Suppressor macrophage treated with lipopolysaccharide for 1 hour (primary cell): ENCODE results near the gene PDGFC.
A peak's percentile ranks its signal among the peaks of the same experiment; 100 is the strongest.

Source experiments
- DNase-seq, 3 donors: peaks; one replicate each; pipeline ENCODE4 v3.0.0-alpha.2; 2020 to 2022

PDGFC gene

DNA sequence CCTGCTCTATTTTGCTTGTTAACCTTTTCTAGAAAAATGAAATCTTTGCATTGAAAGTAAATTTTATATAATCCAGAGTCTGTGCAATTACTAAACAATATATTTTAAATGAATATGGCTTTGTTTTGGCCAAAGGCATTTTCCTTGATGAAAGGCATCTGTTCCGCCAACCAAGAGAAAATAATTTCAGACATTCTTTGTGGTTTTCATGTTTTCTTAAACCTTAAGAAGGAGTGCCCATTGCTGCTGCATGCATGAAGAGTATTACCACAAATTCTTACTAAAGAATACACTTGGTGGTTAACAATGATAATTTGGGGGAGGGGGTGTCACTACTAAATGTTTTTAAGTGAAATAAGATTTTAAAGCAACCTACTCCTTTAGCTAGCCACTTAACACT lies 2.7 kb upstream of the PDGFC start:
- DNase-seq: no peak

DNA sequence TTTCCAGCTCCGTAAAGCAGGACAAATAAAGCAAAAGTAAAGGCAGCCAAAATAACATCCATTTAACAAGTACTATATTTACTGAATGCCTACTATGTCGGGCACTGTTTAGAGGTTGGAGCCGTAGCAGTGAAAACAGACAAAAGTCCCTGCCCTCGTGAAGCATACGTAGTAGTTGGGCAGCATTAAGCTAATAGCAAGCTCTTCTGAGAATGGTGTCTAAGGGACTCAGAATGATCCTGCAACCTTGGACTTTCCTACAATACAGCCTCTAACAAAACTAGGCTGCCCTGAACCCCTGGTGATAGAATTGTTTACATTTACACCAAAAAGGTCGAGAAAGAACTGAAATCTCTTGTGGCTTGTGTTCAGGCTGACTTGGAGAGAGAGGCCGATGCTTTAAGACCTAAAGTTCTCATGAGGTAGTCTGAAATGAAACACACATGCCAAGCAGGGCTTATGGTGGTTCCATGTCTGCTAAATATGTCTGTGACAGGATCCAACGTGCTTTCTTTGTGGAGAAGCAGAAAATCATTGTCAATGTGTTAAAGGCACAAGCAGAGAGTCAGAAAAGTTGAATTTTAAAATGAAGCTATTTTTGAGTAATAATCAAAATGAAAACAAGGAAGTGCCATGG lies 898 bp upstream of the PDGFC start:
- DNase-seq: peak; percentile 73 to 84 (median 81)

DNA sequence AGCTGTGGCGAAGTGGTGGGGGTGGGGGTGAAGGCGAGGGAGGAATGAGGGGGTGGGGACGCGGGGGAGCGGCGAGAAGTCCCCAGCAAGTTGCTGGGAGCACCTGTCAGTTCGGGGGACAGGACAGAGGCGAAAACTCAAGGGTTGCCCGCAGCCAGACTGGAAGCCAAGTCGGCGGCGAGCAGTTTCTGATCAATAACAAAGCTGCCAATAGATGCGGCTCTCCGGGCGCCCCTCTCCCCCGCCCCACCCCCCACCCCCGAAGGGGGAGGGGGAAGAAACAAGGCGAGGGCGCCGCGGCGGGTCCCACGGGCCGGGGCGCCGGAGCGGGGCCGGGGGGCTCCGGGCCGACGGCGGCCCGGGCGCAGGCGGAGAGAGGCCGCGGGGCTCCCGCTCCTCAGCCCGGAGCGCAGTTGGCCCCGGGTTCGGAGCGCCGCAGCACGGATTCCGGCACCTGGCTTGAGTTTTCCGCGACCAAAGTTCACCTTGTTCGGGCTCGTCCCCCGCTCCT lies 379 bp downstream of the PDGFC start:
- no peak for DNase-seq

DNA sequence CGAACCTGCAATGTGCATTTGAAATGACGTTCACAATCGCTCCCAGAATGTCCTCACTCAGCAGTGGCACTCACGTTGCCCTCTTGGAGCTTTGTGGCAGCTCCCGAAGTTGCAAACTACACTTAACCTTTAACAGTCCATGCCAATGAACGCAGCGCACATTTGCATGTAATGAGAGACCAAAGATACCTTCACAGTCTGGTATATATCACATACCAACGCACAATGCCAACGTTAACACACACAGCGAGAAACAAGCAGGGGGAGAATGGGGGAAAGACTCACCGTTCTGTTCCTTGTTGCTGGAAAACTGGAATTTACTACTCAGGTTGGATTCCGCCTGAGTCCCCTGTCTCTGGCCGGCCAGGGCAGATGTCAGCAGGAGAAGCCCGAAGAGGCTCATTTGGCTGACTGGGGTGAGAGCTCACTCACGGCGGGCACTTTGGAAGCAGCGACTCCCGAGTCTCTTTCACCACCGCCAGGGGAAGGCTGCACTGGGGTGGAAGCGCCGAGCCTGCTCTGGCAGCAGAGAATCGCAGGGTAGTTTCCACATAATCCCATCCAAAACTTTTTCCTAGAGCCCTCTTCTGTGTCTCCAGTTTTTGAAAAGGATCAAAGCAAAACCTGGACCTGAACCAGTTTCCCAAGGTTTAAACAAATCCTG lies 966 bp downstream of the PDGFC start:
- DNase-seq: peak; percentile 78 to 87 (median 81)

DNA sequence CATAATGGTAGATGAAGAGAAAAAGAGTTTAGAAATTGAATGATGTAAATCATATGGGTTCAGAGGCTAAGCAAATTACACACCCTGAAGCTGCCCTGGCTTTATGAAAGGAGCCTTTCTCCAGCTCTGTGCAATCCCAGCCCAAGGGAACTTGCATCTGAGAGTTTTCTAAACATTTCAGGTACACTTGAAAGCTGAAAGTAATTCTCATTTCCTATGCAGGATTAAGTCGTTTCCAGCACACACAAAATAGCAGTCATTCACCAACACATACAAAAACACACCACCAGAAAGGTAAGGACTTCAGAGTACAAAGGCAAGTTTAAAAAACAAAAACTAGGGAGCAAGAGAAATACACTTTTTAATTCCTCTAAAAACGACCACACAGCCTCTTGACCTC lies 1.7 kb downstream of the PDGFC start:
- DNase-seq: peak in 1 of 3 donors; percentile 8

DNA sequence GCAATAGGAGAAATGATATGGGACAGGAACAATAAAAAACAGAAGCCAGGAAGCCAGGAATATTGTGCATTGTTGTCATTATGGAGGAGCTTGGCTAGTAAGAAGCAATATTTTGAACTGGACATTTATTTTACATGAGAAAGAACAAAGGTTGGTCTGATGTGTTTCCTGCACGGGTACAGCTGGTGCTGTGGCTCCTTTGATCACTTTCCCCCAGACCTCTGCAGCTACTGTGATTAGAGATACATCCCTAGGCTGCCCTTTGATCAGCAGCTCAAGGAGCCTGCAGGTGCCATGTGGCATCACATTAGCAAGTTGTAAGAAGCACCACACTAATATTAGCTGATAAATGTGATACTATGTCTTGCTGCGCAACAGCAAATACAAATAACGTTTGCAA lies 2.5 kb downstream of the PDGFC start:
- DNase-seq: no peak

DNA sequence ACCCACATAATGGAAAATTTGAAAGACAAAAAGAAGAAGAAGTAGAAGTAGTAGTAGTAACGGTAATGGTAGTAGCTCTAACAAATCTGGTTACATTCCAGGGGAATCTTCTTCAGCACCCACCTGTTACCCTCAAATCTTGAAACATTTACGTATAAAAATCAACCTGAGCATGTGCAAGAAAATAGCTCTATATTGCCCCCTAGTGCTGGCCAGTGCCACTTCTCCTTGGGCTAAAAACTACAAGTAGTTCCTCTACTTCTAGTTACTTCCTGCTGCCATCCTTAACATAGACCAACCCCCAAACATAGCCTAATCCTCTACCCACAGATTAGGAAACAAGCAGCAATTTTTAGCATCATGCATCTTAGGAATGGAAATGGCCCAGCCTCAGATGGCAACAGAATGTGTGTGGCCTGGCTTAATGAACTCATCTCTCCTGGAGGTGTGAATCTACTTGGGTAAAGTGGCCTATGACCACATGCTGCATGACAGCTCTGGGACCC lies 3.1 kb downstream of the PDGFC start:
- DNase-seq: peak; percentile 85 to 87 (median 86)

DNA sequence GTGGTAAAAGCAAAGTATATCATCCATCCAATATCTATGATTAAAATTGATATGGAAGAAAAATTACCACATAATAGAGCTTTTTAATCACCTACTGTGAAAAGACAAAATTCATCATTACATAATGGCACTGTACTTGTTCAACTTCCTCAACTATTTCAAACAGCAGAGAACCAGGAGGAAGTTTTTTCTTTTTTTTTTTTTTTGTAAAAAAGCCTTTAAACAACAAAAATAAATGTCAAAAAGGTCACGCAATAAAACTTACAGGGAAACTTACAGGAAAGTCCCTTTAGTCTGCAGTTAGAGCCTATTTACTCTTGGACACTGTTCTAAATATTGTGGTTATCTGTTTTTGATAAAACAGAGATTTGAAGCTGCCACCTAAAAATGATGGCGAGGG lies 4.8 kb downstream of the PDGFC start:
- peak; percentile 39 to 88 (median 86) for DNase-seq

DNA sequence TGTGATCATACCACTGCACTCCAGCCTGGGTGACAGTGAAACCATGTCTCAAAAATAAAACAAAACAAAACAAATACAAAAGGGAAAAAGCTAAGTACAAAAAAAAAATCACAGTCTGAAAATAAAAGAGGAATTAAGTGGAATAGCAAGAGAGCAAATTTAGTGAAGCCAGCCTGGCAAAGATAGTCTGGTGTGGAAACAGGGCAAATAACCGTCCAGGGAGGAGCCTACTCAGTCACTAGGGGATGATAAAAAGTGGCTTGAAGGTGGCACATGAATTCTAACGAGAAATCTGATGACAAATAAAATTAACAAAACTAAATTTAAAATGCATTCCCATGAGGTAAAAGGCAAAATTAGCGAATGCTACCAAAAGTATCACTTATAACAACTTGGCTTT lies 8.2 kb downstream of the PDGFC start:
- no peak for DNase-seq

DNA sequence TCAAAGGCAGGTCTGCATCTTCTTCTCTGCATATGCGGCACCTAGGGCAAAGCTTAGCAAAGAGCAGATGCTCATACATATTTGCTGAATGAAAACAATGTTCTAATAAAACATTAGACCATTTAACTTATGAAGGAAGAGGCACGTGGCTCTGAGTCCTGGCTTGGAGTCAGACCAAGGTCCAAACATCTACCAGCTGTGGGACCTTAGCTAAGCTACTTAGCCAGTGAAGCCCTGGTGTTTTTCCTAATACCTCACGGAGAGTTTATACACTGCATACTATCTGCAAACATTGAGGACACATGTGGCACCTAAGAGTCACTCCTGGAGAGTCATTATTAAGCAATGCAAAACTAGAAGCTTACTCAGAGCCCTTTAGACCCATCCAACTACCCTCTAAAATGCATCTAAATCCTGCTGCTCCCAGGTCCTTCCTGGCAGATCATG lies 9.0 kb downstream of the PDGFC start:
- no peak for DNase-seq

DNA sequence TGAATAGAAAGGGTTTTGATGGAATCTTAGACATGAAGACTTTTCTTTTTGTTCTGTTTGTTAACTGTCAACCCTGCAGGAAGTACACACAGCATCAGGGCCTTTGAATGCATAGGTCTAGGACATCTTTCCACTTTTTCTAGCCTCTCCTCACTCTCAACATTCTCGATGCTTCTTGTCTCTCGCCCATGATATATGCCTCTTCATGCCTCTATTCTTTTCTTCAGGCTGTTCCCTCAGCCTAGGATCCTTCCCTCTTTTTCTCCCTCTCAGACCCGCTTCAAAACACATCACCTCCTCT lies 9.6 kb downstream of the PDGFC start:
- no peak for DNase-seq

DNA sequence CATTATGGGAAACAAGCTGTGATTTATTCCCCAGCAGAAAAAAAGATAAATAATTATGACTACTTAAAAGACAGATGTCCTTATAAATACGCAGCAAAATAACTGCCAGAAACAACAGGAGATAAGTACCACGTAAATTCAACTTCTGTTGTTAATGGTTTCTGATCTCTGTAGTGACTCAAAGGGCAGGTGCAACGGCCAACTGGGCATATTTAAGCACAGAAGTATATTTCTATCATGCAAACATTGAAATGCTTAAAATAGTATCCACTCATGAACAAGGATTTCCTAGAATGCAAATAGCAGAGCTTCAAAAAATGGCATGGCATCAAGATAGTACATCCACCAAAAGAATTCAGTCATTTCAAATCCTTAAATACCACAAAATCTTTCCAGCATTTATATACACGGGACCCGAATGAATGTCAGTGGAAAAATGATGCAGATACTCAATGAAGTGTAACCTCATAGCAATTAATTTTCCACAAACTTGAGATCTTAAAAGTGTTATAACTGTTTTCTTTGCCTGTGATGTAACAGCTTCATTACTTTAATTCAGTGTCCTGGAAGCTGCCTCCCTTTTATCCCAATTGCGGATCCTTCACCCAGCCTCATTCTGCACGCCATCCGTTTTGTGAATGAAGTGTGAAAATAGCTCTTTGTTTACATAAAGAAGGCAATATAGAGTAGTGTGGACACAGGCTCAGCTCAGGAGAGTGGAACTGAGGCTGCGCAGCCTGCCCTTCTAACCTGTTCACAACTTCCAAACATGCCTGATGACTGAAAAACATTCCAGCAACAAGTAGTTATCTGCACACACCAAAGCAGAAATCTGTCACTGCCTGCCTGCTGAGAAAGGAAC lies 10.2 kb downstream of the PDGFC start:
- DNase-seq: no peak

DNA sequence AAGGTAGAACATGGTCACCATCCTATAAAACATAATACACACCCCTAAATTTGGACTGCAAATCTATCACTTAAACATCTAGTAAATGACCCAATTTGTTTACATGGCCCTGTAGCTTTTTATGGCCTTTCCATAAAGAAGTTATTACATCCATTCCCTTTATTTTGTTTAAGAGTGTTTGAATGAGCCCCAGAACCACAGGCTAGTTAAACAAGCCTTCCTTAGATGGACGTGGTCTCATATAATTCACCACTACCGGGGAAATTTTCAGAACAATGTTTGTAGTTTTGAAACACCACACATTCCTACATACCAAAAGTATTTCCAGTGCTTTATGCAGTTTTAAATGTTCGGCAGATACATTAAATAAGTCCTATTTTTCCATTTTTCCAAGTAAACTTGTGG lies 12.3 kb downstream of the PDGFC start:
- DNase-seq: no peak

DNA sequence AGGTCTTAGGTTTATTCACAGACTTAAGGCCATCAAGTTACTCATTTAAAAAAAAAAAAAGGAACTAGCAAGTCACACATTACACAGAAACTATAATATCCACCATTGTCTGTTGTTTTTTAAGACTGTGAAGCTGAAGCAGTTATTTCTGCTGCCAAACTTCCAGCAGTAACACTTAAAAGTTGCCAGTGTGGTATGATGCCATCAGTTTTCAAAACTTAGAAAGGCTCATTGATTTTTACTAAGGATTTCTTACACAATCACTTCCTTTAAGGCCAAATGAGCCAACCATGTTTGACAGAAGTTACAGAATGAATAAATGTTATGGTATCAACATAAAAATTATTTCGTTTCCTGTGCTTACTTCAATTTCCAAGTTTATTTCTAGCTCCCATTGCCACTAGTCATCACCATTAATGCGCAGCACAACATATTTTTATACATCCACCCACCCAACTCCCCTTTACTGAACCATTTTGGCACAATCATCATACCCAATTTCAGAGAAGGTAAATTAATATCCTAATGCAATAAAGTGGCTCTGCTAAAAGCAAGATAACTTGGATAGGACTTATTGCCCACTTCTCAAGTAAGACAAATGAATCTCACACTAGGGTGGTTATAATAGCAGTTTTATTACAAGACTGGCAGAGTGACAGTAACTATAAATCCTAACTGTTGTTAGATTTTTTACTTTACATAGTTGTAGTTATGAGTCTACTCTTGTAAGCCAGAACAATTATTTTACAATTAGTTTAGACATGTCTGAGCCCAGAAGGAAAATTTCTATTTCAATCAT lies 13.1 kb downstream of the PDGFC start:
- peak in 2 of 3 donors; percentile 4 to 53 for DNase-seq

DNA sequence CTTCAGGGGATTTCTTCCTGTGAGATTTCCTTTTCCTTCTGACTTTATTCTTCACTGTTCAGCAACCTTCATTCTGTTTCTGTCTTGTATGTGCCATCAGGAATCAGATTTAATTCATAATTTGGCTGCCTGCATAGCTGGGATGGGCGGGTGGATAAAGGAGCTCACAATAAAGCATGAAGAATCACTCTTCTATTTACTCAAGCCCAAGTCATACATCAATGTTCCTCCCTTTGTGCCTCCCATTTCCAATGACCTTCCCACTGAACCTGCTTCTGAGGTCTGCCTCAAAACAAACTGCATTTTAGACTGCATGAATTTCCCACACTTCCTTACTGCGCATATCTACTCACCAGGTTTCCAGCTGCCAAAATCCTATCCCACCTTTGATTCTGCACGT lies 14.0 kb downstream of the PDGFC start:
- DNase-seq: no peak

DNA sequence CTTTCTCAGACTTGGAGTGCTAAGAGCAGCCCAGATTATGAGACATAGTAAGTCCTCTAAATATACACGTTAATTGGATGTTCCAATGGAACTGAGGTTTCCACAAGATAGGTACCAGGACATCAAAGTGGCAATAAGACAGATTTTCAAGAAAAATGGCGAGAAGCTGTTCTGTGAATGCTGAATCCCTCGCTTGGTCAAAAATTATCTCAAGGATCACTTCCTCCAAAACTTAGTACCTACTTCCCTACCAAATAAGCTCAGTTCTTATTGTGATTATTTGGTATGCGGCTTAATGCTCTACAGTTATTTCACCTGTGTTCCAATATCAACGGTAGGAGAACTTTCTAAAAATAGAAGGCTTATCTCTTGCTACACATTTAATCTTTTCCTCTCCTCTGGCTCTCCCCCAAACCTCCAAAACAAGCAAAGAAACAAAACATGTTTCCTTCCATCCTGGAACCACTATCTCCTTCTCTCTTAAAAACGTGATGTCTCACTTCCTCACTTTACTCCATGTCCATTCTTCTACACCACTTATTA lies 14.7 kb downstream of the PDGFC start:
- no peak for DNase-seq

DNA sequence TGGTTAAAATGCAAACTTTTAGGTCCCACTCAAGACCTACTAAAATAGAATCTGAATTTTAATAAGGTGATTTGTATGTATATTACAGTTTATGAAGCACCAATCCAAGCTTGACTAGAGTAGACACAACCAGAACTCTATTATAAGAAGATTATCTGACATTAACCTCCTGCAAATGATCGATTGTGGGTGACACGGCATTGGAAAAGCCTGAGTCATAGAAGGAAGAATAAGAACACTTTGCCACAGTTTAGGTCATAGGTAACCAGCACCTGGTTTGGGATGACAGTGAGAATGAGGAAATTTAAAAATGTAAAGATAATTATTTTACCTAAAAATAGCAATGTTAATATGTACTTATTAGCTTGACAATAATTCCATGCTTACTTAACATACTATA lies 15.2 kb downstream of the PDGFC start:
- no peak for DNase-seq

DNA sequence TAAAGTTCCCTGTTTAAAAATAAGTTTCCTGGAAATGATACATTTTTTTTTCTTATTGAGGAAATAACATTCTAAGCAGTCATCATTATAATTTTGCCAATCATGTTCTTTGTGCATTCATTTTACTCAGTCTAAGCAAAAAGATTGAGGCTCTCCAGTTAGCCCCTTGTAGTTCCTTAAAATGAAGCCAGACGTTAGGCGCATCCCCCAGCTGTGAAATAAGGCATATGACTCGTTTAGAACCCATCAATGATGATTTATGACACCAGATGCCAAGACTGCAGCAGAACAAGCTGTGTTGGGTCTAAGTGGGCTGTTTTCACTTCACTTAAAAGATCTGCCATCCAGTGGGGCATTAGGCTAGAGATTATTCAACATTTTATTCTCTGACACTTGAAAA lies 17.0 kb downstream of the PDGFC start:
- peak; percentile 56 to 78 (median 66) for DNase-seq

DNA sequence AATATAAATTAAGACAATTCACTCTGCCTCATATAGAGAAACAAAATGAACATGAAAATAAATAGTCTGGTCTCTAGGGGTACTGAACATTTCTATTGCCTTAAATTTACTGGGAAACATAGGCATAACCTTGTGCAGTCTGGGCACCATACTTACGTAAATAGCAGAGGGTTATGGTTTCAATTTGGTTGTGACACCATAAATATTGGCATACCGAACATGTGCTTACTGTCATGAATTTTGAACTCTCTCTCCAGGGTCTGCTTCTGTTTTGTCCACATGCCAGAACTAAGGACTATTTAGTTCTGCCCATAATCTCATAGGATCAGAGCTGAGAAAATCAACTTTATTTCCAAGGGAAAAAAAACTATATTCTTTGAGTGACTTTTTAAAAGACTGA lies 17.6 kb downstream of the PDGFC start:
- DNase-seq: no peak

DNA sequence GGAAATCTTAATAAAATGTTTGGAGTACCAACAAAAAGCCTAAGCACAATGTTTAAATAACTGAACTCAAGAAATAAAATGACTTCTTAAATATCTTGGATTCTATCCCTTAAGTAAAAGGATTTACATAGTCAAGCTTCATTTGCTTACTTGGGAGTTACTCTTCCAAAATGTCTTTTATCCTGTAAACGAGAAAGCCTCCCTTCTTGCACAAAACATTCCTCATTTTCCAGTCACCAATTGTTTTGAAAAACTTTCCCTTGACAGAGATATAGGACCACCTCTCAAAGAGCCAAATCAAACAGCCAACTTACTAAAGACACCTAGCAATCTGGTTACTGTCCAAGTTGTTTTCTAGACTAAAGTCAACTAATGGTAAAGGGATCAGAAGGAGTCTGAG lies 18.6 kb downstream of the PDGFC start:
- DNase-seq: no peak

DNA sequence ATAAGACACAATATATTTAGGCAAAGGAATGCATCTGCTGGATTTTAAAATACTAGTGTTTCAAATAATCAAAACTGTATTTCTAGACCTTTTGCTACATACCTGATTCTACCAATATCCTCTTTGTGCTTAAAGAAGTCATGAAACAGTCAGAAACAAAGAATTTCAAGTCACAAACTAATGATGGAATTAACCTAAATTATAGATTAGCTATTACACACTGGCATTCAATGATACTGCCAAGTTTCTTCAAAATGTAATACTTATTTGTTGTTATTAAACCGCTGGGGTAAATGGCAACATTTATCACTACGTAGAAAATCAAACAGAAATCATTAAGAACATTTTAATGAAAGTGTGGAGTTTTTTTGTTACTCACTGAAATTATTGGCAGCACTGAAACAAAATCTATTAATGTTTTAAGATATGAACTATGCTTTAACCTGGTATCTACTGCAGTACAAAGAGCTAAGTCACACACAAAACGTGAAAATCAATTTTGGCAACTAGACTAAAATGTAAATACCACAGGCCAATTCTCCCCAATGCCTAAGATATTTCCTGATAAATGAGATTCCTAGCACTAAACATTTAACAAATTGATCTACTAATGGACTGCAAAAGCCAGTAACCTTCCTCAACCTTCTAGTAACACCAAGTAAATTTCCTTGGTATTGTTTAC lies 19.4 kb downstream of the PDGFC start:
- no peak for DNase-seq

DNA sequence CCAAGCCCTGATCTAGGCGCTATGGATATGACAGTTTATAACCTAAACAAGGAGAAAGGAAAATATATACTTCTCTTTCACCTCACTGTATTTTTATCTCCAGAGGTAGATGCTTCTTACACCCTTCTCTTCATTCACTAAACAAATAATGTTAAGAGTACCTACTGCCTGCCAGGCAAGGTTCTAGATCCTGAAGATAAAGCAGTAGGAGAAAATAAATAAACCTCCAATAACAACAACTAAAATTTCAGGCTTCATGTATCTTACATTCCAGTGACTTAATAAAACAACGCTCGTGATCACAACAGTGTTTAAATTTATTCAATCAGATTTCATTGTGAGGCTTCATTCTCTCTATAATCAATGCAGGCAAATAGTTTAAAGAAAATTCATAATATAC lies 20.7 kb downstream of the PDGFC start:
- no peak for DNase-seq
